PC-9 (cell line): ENCODE results near the gene AADACL2.

Experiments
- CTCF ChIP-seq: fragments of 200-600 bp; sonication (generic); conservative IDR thresholded peaks from 2 replicates; pipeline ENCODE4 v1.6.1; 2017; ENCODE audit warnings: mixed run types, antibody characterized with exemption, mild to moderate bottlenecking, moderate library complexity
- EZH2 ChIP-seq: fragments of 200-600 bp; sonication (generic); IDR thresholded peaks from 2 replicates; pipeline ENCODE4 v1.8.0; 2017; ENCODE audit warnings: antibody characterized with exemption, low read depth

DNA sequence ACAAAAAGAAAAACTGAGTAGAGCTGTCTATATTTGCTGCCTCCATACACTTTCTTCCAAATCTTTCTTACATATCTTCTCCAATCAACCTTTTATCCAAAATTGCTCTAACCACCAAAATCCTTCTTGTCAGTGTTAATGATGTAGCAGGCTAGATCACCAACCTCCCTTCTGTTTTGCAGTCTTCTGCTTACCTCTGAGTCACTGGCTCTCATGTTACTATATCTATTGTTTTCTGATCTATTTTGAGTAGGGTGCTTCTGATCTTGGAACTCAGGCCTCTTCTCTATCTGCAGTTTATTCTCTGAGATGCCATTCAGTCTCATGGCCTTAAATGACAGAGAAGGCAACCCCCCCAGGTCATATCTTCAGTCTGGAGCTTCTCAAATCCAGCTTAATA lies 53.9 kb downstream of the AADACL2 start:
- no peak for TF ChIP-seq CTCF
- no peak for TF ChIP-seq EZH2
